Stimulated activated CD4-positive, alpha-beta T cell treated with anti-CD3 and anti-CD28 coated beads, Interleukin-2, amount 100 ng/mL, for 24 hours (primary cell): ENCODE measurements around the gene STRN3.
"Not testable (repeated sequence)": the region's sequence is repeated elsewhere in the genome, so short reads cannot be mapped to it uniquely, and the experiment has no call there.

ENCODE experiments used
- DNase-seq, 2 donors: peaks; one replicate each; pipeline ENCODE4 v3.0.0-alpha.2; 2020

The STRN3 gene

DNA sequence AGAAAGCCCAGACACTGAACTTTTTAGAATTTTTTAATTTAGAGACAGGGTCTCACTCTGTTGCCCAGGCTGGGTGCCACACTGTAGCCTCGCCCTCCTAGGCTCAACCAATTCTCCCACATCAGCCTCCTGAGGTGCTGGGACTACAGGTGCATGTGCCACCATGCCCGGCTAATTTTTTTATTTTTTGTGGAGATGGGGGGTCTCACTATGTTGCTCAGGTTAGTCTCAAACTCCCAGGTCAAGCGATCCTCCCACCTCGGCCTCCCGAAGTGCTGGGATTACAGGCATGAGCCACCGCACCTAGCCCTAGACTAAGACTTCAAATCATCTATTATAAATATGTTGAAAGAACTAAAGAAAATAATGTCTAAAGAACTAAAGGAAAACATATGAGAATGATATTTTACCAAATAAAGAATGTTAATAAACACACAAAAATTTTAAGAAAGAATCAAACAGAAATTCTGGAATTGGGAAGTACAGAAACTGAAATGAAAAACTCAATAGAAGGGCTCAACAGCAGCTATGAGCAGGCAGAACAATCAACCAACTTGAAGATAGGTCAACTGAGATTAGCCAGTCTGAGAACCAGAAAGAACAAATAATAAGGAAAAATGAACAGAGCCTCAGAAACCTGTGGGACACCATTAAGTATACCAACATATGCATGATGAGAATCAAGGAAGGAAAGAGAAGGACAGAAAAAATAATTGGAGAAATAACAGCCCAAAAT lies 27.0 kb downstream of the STRN3 start:
- DNase-seq = no peak

DNA sequence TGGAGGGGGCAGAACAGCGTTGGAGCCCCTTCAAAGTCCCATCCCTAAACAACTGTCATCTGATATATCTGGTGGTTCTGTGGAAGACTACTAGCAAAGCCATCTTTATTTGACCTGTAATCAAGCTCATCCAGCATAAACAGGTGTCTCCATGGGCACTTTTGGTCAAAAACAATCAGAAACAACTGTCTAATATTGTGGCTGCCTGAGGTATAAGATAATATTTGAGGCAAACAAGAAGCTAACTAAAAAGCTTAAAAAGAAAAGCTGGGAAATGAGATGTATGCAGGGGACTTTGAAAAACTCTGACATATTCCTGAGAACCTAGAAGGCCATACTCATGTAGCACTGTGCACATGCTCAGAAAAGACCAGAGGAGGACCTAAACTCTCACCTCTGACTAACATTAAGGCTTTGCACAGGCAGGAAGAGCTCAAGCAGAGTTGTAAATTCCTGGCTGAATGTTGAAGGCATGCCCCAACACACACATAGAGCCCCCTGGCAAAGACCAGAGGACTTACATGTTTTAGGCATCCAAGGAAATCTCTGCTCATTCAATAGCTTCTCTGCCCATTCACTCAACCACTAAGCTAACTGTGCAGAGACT lies 28.0 kb downstream of the STRN3 start:
- DNase-seq = no peak

DNA sequence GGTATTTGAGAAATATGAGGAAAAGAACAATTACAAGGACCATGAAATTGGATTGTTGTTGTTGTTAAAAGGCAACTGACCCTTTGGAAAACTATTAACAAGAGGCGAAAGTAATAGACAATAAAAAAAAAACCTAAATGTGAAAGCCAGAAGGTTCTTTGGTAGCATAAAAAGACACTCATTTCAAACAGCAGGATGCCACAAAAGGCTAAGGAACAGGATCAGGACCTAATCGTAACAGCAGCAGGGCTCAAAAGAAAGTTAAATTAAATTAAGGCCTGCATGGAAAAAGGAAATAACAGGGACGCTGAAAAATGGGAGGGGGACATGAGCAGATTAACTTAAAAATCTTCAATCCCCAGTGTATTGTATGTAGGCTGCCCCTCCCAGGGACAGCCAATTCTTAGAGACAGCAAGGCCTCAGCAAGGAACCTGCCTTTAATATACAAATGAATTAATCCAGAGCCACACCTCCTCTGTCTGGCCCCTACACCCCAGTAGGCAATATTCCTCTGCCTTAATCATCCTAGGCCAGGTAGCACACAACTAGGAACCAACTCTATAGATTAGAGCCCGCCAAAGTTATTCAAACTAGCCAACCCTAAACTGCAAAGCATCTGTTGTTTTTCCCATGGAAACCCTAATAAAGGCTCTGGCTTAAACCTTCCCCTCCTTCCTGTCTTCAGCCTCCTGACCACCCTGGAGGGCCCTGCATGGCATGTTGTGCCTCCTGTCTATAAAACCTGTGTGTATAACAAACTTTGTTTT lies 29.1 kb downstream of the STRN3 start:
- DNase-seq = no peak

DNA sequence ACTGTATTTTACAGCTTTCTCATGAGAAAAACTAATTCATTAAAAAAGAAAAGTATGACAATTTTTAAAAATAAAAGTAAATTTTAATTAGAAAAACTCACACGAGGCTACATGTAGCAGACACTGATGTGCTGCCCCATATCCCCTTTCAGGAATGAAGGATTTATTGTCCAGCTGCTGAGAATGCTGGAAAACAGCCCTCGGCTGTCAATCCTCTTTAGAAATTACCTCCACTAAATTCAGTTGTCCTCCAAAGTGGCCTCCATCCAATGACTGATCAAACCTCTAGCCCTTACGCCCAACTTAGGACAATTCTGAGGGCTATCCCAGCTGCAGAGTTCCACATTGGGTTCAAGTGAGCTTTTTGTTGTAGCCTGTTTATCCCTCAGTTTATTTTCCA lies 30.5 kb downstream of the STRN3 start:
- DNase-seq = no peak

DNA sequence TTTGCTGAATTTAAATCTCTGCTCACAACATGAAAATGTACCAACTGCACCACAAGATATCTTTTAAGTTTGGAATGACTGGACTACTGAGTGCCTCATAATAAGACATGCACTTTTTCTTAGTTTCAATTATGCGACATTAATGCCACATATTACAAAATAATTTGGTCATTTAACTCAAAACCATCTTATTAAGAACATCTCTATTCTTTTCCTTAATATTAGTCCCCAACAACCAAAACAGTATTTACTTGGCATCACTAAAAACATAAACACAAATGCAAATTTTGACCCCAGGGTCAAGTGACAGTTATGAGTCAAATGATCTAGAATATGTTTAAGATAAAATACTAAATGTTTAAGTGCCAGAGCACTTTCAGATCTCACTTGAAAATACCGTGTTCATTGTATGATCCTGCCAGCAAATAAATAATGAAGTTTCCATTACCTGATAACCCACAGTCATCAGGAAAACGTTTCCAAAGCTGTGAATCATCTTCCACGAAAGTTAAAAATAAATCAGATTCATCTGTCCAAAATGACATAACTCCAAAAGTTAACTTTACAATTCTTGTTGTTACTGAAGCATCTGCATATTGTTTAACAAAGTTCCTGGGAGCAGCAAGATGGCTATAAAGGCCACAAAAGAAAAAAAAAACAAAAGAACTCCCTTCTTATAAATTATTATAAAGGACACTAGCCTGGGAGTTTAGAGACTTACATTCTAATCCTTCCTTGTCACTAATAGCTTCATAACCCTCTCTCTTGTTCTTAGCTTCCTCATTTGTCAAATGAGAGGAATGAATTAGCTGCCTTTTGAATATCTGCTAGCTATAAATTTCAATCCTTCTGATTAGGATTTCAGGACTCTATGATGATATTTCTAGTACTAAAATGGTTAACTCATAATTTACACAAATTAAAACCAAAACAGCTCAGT lies 31.2 kb downstream of the STRN3 start:
- DNase-seq = no peak

DNA sequence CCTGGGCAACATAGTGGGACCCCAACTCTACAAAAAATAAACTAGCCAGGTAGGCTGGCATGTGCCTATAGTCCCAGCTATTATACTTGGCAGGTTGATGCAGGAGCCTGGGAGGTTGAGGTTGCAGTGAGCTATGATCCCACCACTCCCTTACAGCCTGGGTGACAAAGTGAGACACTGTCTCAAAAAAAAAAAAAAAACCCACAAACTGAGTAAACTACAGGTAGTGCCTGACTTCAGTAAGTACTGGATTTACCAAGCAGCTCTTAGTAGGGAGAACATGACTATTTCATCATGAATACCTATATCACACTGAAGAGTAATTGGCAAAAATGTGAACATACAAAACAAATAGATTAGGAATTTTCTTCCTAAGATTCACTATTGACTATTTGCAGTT lies 33.1 kb downstream of the STRN3 start:
- DNase-seq = no peak

DNA sequence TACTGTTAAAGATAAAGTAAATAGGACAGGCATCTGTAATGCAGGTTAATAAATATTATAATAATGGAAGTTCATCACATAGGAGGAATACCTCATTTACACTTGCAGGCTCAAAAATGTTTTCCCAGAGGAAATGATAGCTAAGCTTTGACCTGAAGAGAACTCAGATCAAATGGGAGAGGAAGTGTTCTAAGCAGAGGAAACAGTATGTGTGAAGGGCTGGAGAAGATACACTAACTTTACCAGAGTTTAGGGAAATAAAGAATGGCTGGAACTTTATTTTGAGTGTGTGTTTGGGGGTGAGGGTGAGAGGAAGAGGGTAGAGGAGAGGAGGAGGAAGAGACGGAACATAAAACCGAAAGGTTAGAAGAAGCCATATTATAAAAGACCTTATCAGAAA lies 34.8 kb downstream of the STRN3 start:
- DNase-seq = no peak

DNA sequence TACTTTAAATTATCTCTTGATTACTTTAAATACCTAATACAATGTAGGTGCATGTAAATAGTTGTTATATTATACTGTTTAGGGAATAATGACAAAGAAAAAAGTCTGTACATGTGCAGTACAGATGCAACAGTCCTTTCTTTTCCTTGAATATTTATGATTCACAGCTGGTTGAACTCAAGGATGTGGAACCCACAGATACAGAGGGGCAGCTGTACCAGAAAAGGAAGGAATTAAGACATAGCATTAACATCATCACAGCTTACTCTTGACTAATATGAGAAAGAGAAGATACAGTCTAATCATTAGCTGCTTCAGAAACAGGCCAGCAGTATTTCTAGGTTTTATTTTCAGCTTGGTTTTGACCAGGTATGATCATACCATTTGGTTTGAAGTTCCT lies 35.4 kb downstream of the STRN3 start:
- no peak for DNase-seq

DNA sequence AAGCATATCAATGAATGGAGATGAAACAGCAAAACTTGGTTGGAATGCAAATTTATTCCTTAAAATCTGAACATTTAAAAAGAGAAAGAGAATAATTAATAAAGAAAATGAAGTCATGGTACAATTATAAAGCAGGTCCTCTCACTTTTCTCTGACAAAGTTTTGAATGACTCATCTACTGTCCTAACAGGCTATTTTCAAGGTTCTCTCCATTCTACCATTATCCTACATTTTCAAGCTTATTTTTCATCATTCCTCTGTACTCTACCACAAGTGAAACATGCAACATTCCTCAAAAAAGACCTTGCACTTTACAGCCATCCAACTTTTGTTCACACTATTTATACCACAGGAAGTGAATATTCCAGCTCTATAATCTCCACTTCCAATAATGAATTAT lies 37.7 kb downstream of the STRN3 start:
- DNase-seq = no peak

DNA sequence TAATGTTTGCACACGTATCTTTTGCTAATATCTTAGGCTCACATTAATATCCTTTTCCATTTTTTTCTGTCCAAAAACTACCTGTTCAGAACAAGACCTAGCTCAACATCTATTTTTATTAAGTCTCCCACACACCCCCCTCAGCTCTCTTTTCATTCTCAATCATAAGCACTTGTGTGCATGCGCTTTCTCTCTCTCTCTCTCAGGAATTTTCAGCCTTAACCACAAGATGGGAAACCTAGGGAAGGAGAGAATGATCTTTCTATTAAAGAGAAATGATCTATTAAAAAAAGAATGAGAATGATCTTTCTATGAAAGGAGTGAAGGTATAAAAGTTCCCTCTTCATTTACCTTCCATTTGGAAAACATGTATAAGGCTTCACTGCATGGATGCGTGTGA lies 40.4 kb downstream of the STRN3 start:
- no peak for DNase-seq

DNA sequence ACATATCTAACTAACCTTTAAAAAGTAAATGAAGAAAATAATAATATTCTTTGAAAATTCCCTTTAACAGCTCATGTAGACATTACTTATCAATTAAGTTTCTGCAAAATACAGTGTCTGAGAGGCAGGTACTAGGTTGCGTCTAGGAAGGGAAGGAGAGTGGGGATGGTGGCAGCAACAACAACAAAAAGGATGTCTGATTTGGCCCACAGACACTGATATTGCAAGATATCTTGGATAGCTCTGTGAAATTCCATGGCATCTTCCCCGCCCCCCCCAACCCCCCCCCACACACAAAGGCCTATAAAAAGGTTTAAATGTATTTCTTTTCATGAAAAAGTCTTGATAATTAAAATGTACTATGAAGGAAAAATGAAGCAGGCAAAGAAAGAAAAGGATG lies 42.3 kb downstream of the STRN3 start:
- DNase-seq = no peak

DNA sequence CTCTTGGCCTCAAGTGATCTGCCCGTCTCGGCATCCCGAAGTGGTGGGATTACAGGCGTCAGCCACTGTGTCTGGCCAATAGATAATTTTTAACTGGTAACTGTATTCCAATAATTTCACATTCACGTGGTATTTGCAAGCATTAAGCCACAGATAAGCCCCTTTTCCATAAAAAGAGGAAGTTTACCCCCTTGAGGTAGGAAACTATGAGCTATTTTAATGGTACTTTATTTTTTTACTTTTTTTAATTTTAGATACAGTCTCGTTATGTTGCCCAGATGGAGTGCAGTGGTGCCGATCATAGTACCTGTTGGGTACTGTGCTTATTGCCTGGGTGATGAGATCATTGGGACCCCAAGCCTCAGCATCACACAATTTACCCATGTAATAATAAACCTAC lies 43.6 kb downstream of the STRN3 start:
- DNase-seq = no peak

DNA sequence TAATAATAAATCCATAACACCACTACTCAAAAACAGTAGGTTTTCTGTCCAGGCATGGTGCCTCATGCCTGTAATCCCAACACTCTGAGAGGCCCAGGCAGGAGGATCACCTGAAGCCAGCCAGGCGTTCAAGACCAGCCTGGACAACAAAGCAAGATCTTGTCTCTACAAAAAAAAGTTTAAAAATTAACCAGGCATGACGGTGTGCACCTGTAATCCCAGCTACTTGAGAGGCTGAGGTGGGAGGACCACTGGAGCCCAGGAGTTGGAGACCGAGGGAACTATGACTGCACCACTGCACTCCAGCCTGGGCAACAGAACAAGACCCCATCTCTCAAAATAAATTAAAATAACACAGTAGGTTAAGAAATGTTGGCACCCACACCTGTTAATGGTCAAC lies 45.2 kb downstream of the STRN3 start:
- DNase-seq = no peak

DNA sequence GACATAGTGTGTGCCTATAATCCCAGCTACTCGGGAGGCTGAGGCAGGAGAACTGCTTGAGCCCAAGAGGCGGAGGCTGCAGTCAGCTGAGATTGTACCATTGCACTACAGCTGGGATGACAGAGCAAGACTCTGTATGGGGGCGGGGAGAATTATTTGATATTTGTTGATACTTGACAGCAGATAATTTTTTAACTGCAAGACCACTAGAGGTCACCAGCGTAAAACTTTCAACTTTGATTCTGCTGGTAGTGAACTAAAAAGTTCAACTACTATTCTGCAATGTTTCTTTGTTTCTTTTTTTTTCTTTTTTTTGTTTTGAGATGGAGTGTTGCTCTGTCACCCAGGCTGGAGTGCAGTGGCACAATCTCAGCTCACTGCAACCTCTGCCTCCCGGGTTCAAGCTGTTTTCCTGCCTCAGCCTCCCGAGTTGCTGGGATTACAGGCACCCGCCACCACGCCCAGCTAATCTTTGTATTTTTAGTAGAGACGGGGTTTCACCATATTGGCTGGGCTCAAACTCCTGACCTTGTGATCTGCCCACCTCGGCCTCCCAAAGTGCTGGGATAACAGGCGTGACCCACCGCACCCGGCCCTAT lies 46.0 kb downstream of the STRN3 start:
- DNase-seq = peak; percentile 17 to 49

DNA sequence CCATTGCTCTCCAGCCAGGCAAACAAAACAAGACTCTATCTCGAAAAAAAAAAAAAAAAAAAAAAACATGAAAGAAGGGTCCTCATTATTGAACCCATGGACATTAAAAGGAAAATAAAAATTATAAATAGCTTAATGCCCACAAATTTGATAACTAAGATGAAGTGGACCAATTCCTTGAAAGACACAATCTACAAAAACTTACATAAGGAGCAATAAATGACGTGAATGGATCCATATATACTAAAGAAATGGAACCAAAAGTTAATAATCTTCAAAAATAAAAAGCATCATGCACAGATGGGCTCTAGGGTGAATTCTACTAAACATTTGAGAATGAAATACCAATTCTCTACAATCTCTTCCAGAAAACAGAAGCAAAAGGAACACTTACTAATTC lies 48.4 kb downstream of the STRN3 start:
- DNase-seq = no peak

DNA sequence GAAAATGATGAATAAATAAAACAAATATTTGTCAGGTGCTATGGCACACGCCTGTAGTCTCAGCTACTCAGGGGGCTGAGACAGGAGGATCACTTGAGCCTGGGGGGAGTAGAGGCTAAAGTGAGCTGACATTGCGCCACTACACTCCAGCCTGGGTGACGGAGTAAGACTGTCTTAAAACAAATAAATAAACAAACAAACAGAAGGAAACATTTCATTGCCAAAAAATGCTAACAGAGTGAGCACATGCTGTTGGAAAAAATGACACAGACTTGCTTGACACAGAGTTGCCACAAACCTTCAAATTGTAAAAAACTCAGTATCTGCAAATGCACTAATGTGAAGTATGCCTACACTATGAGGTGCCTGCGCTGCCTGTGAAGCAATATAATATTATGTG lies 51.6 kb downstream of the STRN3 start:
- no peak for DNase-seq

DNA sequence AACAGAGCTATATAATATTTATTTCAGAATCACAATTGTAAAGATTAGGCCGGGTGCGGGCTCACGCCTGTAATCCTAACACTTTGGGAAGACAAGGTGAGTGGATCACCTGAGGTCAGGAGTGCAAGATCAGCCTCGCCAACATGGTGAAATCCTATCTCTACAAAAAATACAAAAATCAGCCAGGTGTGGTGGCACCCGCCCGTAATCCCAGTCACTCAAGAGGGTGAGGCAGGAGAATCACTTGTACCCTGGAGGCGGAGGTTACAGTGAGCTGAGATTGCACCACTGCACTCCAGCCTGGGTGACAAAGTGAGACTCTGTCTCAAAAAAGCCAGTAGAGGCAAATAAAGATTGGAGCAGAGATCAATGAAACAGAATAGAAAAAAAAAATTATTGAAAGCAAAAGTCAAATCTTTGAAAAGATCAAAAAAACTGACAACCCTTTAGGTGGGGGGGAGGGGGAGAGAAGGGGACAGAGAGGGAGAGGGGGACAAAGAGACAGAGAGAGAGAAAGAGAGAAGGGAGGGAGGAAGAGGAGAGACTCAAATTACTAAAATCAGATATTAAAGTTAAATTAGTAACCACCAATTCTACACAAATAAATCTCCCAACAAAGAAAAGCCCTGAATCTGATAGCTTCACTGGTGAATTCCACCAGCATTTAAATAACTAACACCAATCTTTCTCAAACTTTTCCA lies 53.1 kb downstream of the STRN3 start:
- no peak for DNase-seq

DNA sequence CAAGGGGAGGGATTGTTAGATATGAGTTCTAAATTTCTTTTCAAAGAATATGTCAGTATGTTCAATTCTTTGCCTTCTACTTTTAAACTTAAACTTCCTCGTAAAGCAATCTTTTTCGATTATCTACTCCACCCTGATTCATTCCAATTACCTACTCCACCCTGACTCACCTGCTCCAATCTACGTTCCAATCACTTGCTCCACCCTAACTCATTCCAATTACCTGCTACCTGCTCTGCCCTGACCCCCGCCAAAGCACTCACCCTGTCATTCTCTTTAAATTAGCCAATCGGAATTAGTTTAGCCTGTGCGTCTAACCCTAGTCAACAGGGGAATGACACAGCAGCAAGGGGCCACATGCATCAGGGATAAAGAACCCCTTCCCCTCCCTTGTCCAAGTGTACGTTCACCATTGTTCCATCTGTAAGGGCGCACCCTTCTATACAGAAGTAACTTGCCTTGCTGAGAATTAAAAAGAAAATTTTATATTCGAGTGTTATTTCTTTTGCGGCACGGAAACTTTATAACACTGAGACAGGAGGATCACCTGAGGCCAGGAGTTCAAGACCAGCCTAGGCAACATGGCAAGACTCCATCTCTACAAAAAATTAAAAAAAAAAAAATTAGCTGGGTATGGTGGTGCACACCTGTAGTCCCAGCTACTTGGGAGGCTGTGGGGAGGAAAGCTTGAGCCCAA lies 54.0 kb downstream of the STRN3 start:
- DNase-seq = not testable (repeated sequence)

DNA sequence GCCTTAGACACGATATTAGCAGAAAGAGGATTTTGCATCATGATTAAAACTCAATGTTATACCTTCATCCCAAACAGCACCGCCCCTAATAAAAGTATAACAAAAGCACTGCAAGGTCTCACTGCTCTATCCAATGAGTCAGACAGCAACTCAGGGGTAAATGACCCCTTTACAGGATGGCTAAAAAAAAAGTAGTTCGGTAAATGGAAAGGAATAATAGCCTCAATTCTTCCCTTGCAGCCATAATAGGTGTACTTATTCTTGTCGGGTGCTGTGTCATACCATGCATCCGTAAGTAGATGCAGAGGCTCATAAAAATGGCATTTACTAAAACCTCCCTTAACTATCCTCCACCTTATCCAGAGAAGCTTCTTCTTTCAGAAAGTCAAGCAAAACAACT lies 54.6 kb downstream of the STRN3 start:
- DNase-seq = no peak

DNA sequence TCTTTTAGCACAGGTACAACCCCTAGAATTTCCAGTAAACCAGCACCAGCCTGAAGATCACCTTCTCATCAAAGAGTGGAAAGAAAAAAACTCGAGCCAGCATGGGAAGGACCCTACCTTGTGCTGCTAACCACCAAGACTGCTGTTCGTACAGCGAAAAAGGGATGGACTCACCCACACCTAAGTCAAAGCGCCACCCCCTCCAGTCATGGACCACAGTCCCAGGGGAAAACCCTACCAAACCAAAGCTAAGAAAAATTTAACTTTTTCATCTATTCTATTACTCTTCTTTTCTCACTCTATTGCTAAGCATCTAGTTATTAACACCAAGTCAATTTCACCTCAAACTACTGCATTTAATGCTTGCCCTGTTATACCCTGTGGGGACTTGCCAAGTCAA lies 56.4 kb downstream of the STRN3 start:
- DNase-seq = peak; percentile 42 to 53

DNA sequence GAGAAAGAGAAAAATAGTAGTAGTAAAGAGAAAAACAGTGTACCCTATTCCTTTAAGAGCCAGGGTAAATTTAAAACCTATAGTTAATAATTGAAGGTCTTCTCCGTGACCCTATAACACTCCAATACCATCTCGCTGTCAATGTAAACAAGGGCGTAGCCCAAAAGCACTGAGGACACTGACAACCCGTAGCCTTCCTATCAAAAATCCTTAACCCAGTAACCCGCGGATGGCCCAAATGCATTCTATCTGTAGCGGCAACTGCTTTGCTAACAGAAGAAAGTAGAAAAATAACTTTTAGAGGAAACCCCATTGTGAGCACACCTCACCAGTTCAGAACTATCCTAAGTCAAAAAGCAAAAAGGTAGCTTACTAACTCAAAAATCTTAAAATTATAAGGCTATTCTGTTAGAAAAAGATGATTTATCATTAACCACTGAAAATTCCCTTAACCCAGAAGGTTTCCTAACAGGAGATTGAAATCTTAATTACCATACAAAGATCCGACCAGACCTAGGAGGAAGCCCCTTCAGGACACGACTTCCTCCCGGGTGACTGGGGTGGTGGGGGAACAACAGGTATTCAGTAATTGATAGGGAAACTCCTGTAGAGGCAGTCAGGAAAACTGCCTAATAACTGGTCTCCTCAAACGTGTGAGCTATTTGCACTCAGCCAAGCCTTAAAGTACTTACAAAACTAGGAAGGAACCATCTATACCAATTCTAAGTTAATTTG lies 58.6 kb downstream of the STRN3 start:
- DNase-seq = not testable (repeated sequence)
